Mucosa of rectum (tissue), 2 donors: ENCODE measurements around the gene COL8A1.

Source experiments
- H3K27ac ChIP-seq, 2 donors: one replicate each; pipeline ENCODE4 v1.7.0; 2013; ENCODE audit warnings: inconsistent platforms in 2 of 2, low read depth in 2 of 2, low read length in 2 of 2
- H3K27me3 ChIP-seq, 2 donors: one replicate each; pipeline ENCODE4 v1.7.0; 2013; ENCODE audit warnings: low read length in 2 of 2; ENCODE audit not compliant: control insufficient read depth in 2 of 2, insufficient read depth in 2 of 2
- H3K36me3 ChIP-seq, 2 donors: one replicate each; pipeline ENCODE4 v1.7.0; 2013; ENCODE audit warnings: low read length in 2 of 2; ENCODE audit not compliant: control insufficient read depth in 2 of 2, insufficient read depth in 2 of 2
- H3K4me1 ChIP-seq, 2 donors: one replicate each; pipeline ENCODE4 v1.7.0; 2013; ENCODE audit warnings: low read length in 2 of 2, mild to moderate bottlenecking in 1 of 2; ENCODE audit not compliant: control insufficient read depth in 2 of 2, insufficient read depth in 2 of 2
- H3K4me3 ChIP-seq, 2 donors: one replicate each; pipeline ENCODE4 v1.7.0; 2013; ENCODE audit warnings: low read length in 2 of 2
- H3K9ac ChIP-seq, 2 donors: one replicate each; pipeline ENCODE4 v1.7.0; 2013; ENCODE audit warnings: low read length in 2 of 2, low read depth in 1 of 2, mild to moderate bottlenecking in 1 of 2
- H3K9me3 ChIP-seq, 2 donors: one replicate each; pipeline ENCODE4 v1.7.0; 2013; ENCODE audit warnings: low read length in 2 of 2; ENCODE audit not compliant: control insufficient read depth in 2 of 2
- donor health status: healthy.
- donor health status: Normal muscosa, but diverticular disease.

Gene COL8A1

DNA sequence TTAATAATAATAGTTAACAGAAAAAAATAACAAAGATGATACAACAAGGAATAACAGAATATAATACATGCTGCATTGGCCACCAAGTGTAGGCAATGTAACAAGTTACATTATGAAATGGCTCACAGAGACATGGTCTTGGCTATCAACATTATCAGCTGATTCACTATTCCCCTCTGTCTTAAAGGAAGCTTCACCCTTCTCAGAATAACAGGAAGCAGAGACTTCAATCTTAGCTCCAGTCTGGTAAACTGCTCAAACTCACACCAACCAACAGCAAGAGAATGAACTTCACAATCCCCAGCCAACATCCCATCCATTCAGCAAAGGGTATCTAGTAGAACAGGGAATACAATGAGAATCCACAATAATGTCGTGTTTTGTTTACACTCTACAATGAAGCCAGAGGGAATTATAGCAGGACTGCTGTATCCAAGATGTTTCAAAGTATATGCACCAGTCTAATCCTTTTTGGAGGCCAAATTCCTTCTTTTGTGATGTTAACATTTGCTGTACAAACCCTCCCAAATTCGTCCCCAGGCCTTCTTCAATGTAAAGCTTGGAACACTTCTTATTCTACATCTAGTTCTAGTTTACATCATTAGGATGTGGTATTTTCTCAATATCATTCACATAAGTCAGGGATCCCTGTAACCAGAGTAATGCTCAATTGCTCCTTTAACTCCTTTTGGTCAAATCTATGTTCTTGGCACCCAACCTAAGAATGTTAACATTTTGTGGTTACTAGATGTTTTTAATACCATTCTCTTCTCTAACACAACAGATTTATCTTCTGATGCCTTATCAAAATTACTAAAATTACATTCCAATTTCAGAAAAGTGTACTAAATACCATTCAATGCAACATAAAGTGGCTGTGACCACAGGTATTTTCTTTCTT is 126.9 kb downstream of the COL8A1 start:
- H3K9me3 ChIP-seq, result no peaks in the 10 kb centered on the region
- H3K9ac ChIP-seq, result no peak overlapping the region
- H3K4me1 ChIP-seq, result no peaks in the 10 kb centered on the region
- H3K4me3 ChIP-seq, result no peak overlapping the region
- no peaks in the 10 kb centered on the region for H3K27me3 ChIP-seq
- H3K27ac ChIP-seq, result no peak overlapping the region
- H3K36me3 ChIP-seq, result no peaks in the 10 kb centered on the region

DNA sequence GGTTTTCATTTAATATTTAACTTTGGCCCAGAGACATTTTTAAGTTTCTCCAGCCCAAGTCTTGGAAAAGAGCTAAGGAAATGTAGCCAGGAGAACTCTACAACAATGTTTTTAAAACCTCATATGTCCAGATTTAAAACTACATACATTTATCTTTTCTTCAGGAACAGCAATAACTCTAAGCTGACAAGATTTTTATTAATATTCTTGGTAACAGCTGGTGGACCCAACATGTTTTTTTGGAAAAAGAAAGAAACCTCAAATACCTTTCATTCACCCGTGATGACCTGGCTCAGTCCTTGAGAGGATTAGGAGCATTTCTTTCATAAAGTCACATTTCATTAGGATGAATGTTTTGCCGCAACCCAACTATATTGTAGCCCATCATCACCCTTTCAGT is 128.9 kb downstream of the COL8A1 start:
- no peaks in the 10 kb centered on the region for H3K4me1 ChIP-seq
- H3K27ac ChIP-seq, result no peak overlapping the region
- H3K36me3 ChIP-seq, result no peaks in the 10 kb centered on the region
- no peak overlapping the region for H3K9ac ChIP-seq
- H3K4me3 ChIP-seq, result no peak overlapping the region
- H3K27me3 ChIP-seq, result peaks cover 0 to 1% of the 10 kb centered on the region in 2 donors
- H3K9me3 ChIP-seq, result no peaks in the 10 kb centered on the region

DNA sequence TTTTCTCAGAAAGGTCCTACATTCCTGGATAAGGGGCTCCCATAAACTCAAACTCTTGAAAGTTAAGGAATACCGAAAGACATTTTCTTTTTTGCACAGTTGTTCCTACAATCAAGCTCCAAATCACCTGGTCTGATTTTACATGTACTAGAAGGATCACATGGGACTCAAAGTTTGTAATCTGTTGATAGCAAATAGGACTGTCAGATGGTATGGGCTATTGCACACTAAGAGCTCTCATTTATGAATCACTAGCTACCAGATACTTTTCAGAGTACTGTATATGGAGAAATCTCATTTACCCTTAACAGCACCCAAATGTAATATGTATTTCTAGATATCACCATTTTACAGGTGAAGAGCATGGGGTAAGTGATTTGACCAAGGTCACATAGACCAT is 129.7 kb downstream of the COL8A1 start:
- H3K36me3 ChIP-seq, result no peaks in the 10 kb centered on the region
- no peak overlapping the region for H3K27ac ChIP-seq
- H3K27me3 ChIP-seq, result peaks cover 0 to 1% of the 10 kb centered on the region in 2 donors
- H3K9ac ChIP-seq, result no peak overlapping the region
- H3K4me1 ChIP-seq, result no peaks in the 10 kb centered on the region
- H3K4me3 ChIP-seq, result no peak overlapping the region
- H3K9me3 ChIP-seq, result no peaks in the 10 kb centered on the region

DNA sequence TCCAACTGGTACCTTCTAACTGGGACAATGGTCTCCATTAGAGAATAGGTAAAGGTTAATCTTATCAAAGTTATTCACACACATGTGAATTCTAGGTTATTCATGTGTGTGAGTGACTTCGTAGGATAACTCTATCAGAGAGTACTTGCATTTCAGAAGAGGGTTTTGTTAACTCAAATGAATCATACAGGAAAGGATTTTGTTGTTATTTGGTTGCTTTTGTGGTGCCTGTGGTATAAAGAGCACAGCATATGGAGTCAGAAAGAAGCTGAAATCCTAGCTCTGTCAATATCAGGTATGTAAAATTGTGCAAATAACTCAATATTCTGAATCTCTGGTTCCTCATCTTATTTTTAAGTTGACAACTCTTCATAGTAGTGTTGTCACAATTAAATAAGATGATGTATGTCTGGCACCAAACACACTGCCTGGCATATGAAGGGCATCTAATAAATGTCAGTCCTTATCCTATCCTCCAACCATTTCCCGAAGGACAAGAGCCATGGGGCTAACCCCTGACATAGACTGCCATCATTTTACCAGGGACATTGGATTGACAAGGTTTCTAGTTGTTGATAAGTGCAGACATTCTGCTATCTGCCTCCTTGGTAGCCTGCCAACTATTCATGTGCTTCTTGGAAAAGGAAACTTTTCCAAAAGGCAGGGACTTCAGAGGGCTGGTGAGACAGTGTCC is 130.6 kb downstream of the COL8A1 start:
- H3K36me3 ChIP-seq, result no peaks in the 10 kb centered on the region
- no peaks in the 10 kb centered on the region for H3K9me3 ChIP-seq
- no peak overlapping the region for H3K27ac ChIP-seq
- no peak overlapping the region for H3K4me3 ChIP-seq
- peaks cover 0 to 1% of the 10 kb centered on the region in 2 donors for H3K27me3 ChIP-seq
- H3K4me1 ChIP-seq, result no peaks in the 10 kb centered on the region
- no peak overlapping the region for H3K9ac ChIP-seq

DNA sequence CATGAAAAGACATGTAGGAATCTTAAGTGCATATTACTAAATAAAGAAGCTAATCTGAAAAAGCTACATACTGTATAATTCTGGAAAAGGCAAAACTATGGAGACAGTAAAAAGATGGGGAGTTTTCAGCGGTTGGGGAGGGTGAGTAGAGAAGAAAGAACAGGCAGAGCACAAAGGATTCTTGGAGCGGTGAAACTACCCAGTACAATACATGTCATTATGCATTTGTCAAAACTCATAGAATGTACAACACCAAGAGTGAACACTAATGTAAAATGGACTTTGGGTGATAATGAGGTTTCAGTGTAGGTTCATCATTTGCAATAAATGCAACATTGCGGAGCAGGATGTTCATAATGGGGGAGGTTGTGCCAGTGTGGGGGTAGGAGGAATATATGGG is 133.8 kb downstream of the COL8A1 start:
- H3K27ac ChIP-seq, result no peak overlapping the region
- H3K4me3 ChIP-seq, result no peak overlapping the region
- no peaks in the 10 kb centered on the region for H3K9me3 ChIP-seq
- no peak overlapping the region for H3K9ac ChIP-seq
- peaks cover 0 to 1% of the 10 kb centered on the region in 2 donors for H3K27me3 ChIP-seq
- no peaks in the 10 kb centered on the region for H3K36me3 ChIP-seq
- H3K4me1 ChIP-seq, result no peaks in the 10 kb centered on the region

DNA sequence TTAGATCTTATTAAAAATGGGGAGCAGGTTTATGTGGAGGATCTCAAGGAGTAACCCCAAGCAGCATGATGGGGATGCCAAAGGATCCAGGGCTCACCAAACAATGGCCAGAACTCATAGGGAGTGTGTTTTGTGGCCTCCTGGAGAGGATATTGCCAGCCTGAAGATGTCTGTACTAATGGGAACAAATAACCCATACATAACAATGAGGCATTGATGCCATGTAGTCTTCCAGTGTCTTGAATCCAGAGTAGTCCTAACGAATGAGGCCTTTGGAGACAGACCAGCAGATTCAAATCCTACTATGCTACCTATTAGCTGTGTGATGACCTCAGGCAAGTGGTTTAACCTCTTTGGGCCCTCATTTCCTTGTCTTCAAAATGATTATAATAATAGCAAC is 134.3 kb downstream of the COL8A1 start:
- H3K9ac ChIP-seq, result no peak overlapping the region
- no peak overlapping the region for H3K27ac ChIP-seq
- H3K4me1 ChIP-seq, result no peaks in the 10 kb centered on the region
- no peaks in the 10 kb centered on the region for H3K36me3 ChIP-seq
- no peaks in the 10 kb centered on the region for H3K9me3 ChIP-seq
- peaks cover 0 to 1% of the 10 kb centered on the region in 2 donors for H3K27me3 ChIP-seq
- H3K4me3 ChIP-seq, result no peak overlapping the region

DNA sequence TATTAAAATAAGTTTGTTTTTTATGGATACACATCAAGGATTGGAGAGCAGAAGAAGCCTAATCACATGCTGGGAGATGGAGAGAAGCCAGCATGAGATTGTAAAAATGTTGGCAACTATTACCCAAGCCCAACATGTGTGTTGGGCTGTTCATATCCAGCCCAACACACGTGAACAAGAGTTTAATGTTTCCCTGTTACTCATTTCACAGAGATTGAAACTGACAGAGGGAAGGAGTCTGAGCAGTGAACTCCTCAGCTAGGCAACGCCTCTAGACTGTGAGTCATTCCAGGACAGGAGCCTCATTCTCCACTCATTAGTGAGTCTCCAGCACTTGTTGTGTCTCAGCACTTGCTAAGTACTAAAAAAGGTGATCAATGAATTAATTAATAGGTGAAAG is 136.1 kb downstream of the COL8A1 start:
- no peak overlapping the region for H3K4me3 ChIP-seq
- no peaks in the 10 kb centered on the region for H3K4me1 ChIP-seq
- H3K9ac ChIP-seq, result no peak overlapping the region
- H3K9me3 ChIP-seq, result no peaks in the 10 kb centered on the region
- H3K27me3 ChIP-seq, result peaks cover 0 to 1% of the 10 kb centered on the region in 2 donors
- H3K36me3 ChIP-seq, result no peaks in the 10 kb centered on the region
- no peak overlapping the region for H3K27ac ChIP-seq

DNA sequence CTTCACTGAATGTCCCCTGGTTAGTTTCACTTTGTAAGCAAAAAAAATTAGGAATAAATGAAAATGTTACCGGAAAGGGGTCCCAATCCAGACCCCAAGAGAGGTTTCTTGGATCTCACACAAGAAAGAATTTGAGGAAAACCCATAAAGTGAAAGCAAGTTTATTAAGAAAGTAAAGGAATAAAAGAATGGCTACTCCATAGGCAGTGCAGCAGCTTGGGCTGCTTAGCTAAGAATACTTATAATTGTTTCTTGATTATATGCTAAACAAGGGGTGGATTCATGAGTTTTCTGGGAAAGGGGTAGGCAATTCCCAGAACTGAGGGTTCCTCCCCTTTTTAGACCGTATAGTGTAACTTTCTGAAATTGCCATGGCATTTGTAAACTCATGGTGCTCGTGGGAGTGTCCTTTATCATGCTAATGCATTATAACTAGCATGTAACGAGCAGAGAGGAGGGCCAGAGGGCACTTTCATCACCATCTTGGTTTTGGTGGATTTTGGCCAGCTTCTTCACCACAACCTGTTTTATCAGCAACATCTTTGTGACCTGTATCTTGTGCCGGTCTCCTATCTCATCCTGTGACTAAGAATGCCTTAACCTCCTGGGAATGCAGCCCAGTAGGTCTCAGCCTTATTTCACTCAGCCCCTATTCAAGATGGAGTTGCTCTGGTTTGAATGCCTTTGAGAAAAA is 138.3 kb downstream of the COL8A1 start:
- Histone ChIP-seq H3K9ac (no peak overlapping the region), H3K36me3 (no peaks in the 10 kb centered on the region), H3K27me3 (peaks cover 0 to 3% of the 10 kb centered on the region in 2 donors), H3K4me3 (no peak overlapping the region), H3K4me1 (no peaks in the 10 kb centered on the region), H3K9me3 (no peaks in the 10 kb centered on the region), H3K27ac (no peak overlapping the region)

DNA sequence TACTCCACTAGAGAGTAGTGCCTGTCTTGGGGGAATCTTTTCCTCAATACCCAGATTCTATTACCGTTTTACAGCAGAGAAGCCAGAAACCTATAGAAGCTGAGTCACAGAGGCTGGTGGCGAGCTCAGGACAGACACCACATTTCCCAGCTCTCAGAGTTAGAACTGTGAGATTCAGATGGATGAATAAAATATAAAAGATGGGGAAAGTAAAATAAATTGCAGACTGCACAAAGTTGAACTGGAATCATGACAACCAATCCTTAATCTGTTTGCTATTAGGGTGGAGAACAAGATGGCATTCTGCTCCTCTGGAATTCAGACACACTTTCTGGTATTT is 138.8 kb downstream of the COL8A1 start:
- H3K27me3 ChIP-seq, result peaks cover 0 to 4% of the 10 kb centered on the region in 2 donors
- H3K9ac ChIP-seq, result no peak overlapping the region
- no peak overlapping the region for H3K4me3 ChIP-seq
- H3K36me3 ChIP-seq, result no peaks in the 10 kb centered on the region
- H3K9me3 ChIP-seq, result no peaks in the 10 kb centered on the region
- no peak overlapping the region for H3K27ac ChIP-seq
- no peaks in the 10 kb centered on the region for H3K4me1 ChIP-seq

DNA sequence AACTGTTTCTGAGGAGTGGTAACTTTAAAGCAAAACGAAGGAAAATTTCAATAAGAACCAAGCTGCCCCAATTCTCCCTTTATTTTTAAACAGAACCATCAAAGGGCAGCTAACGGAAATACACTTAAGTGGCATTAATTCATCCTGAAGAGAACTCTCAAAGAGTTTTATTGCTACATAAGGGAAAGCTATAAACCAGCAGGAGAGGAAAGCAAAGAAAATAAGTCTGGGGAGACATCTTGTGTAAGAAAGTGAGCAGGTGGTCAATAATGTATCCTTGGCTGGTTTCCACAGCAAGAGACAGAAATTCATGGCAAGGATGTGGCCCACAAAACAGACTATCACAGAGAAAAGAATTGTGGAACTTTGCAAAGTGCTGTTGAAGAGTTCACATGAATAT is 139.3 kb downstream of the COL8A1 start:
- Histone ChIP-seq H3K9ac (no peak overlapping the region), H3K4me3 (no peak overlapping the region), H3K4me1 (no peaks in the 10 kb centered on the region), H3K9me3 (no peaks in the 10 kb centered on the region), H3K27ac (no peak overlapping the region), H3K36me3 (no peaks in the 10 kb centered on the region), H3K27me3 (peaks cover 0 to 4% of the 10 kb centered on the region in 2 donors)
